GM18868 (cell line): ENCODE measurements around the gene TNNI3K.

Source experiments
- ATAC-seq: cut with Tn5 transposase; IDR thresholded peaks from one replicate; pipeline ENCODE4 v1.9.1; 2021; ENCODE audit warnings: mild to moderate bottlenecking, moderate library complexity; ENCODE audit not compliant: unreplicated experiment

Gene TNNI3K

GRCh38 chr1:74392186-74392585, 157.0 kb downstream of the TNNI3K start:
- ATAC-seq, result no peak

- ATAC-seq, result no peak
These were observed 157.7 kb downstream of the TNNI3K start for GRCh38 chr1:74392840-74393239.

- ATAC-seq, result no peak
These were observed 160.4 kb downstream of the TNNI3K start for GRCh38 chr1:74395571-74395970.

DNA sequence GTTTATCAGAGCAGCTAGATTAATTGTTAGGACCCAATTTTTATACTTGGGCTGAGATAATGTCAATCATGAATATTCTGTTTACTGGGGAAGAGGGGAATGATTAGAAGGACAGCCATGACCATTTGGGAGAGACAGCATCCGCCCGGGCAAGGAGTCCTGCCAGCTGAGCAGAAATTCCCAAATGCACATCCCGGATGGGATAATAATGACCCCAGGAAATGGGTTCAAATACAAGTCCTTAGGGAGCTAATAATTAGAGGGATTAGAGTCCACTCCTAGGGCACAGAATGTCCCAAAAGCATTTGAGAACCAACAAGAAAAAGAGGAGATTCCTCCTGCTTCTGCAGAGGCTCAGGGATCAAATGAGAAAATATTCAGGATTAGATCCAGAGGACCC, 161.3 kb downstream of the TNNI3K start:
- ATAC-seq, result no peak

DNA sequence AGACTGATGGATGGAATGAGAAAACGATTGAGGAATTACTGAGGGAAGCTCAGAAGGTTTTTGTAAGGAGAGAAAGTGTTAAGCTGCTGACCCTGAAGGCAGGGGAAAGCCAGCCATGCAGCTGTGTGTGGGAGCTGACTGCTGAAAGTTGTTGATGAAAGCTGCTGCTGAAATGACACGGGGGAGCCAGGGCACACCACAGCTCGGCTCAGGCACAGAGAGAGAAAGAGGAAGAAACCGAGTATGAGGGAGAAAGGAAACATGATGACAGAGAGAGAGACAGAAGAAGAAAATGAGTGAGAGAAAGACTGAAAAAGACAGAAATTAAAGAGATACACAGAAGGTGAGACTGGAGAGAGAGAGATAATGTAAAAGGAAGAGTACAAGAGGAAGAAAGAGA, 161.7 kb downstream of the TNNI3K start:
- peak; percentile 61 for ATAC-seq

DNA sequence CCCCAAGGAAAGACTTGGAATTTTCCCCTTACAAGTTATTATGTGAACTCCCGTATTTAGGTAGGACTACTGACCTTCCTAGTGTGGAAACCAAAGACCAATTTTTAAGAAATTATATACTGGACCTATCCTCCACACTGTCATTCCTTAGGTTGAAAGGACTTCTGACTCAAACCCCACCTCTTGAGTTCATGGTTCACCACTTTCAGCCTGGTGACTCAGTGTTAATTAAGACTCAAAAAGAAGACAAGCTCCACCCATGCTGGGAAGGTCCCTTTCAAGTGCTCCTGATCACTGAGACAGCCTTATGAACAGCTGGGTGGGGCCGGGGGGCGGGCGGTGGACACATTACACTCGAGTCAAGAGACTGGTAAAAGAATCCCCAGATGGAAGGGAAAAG, 164.1 kb downstream of the TNNI3K start:
- peak; percentile 90 for ATAC-seq

DNA sequence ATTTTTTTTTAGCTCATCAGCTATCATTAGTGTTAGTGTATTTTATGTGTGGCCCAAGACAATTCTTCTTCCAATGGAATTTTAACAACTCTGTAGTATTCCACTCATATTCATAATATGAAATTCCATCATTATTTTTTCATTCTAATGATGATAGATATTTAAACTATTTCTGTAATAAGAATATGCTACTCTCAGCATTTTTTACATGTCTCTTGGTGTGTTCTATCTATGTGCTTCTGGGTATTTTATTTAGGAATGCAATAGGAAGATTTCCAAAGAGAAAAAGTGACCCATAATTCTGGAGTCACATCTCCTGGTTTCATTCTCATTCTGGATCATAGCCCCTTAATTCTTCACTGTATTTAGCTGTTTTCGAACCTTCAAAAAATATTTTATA, 167.7 kb downstream of the TNNI3K start:
- ATAC-seq, result no peak

- ATAC-seq, result no peak
These were observed 168.4 kb downstream of the TNNI3K start for GRCh38 chr1:74403606-74404005.

DNA sequence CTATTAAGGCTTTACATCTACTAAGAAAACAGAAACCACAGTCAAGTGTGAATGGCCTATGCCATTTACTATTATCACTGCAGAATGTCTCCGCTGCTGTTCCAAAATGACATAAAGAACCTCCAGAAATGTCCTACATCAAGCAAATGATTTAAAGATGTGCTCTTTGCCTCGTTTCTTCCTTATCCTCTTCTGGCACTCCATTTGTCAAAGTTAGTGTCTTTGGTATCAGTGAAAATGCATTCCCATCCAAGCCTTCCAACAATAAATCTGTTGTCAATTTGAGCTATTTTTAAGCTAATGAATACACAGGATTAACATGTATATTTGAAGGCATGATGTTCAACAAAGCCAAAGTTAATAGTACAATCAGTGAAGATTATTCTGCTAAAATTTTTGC, 171.6 kb downstream of the TNNI3K start:
- no peak for ATAC-seq

DNA sequence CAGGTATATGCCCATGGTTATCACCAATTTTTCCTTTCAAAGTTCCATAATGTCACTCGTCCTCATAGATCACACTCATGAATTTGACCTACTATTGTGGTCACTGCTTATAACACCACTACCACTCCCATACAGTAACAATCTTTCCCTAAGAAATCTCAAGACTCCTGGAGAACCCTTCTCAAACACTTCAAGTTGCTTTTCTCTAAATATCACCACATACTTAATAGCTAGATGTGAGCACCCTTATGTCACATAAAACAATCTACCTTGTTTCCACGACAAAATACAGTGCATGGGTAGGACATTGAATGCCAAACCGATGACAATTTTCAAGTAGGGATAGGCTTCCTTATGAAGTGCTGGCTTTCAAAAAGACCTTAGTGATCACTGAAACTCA, 172.7 kb downstream of the TNNI3K start:
- ATAC-seq, result no peak

DNA sequence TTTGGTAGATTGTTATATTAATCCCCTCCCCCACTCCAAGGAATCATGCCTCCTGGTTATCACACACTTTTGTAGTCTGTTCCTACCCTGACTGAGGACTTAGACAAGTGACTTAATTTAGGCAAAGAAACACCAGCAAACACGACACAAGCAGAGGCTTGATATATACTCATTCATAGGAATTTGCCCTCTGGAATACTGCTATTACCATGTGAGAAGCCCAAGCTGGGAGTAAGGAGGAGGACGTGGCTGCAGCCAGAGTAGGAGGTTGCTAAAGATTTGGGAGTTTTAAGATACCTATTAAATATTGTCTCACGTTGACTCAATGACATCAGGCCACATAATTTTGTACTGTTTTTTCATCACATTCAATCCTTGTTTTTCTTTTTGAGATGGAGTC, 177.1 kb downstream of the TNNI3K start:
- ATAC-seq, result no peak

GRCh38 chr1:74415935-74416334, 180.7 kb downstream of the TNNI3K start:
- no peak for ATAC-seq

GRCh38 chr1:74419611-74420010, 184.4 kb downstream of the TNNI3K start:
- ATAC-seq, result no peak

DNA sequence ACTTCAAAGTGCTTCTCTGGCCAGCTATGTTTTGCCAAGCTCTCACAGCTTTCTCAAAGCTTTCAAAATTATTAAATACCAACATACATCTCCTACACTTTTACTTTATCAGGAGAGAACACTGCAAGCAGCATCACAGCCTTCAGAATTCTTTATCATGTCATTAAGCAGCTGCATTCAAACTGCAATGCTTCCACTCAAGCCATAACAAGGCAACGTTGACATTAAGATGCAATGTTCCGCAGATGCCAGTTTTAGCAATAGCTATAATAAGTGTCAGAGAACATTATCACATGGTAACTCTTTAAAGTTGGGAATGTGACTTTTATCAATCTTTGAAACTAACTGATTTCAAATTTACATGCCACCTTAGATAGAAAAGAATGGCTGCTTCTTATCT, 185.3 kb downstream of the TNNI3K start:
- no peak for ATAC-seq

DNA sequence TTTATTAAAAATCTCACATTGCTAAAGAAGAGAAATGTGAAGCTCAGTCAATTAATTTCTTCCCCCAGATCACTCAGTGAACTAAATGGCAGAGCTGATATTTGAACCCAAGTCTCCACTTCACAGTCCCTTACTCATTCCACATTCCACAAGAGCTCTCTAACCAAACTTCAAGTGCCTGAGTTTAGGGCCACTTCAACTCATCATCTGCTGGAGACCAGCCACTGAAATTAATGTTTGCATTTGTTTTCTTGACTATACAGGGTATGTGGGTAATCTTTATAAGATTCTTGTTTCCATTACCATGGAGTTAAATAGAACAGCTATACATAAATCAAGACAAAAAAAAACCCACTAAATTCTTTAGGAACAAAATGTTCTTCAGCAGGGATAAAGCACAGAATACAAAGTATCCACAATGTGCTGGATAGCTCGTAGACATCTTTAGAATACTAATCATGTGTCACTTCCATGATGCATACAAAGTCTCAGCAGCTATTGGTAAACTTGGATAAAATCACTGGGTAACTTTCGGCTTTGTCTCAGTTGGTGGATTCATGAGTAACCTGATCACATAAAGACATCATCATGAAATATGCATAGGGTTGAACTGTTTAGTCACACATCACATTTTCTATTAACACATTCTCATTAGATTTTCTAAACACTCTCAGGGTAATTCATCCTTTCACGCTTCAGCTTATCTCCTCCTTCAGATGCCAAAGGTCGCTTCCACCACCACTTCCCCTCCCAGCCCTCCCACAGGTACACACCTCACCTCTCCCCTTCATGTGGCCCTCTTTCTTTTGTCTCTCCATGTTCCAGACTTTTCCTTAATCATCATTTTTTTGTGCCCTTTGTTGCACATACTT, 187.5 kb downstream of the TNNI3K start:
- no peak for ATAC-seq

GRCh38 chr1:74423471-74423870, 188.3 kb downstream of the TNNI3K start:
- no peak for ATAC-seq

- no peak for ATAC-seq
These were observed 190.5 kb downstream of the TNNI3K start for GRCh38 chr1:74425676-74426075.

GRCh38 chr1:74426208-74426937, 191.2 kb downstream of the TNNI3K start:
- ATAC-seq, result no peak

GRCh38 chr1:74427681-74428080, 192.5 kb downstream of the TNNI3K start:
- ATAC-seq, result no peak

DNA sequence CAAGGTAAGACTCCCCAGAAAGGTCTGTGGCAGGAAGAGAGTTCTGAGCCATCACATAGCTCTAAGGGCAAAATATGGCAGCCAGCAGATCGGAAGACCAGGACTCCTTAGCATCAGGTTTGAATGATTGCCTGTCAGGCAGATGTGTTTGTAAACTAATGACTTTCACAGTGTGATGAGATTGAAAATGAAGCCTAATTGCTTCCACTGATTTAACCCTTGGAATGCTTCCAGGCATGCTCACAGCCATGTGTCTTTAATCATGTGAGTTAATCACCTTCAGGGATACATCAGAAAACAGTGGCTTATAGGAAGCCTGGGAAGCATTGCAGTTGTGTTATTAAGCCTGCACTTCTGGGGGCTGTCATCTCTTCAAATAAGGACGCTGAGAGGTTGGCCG, 194.4 kb downstream of the TNNI3K start:
- no peak for ATAC-seq

DNA sequence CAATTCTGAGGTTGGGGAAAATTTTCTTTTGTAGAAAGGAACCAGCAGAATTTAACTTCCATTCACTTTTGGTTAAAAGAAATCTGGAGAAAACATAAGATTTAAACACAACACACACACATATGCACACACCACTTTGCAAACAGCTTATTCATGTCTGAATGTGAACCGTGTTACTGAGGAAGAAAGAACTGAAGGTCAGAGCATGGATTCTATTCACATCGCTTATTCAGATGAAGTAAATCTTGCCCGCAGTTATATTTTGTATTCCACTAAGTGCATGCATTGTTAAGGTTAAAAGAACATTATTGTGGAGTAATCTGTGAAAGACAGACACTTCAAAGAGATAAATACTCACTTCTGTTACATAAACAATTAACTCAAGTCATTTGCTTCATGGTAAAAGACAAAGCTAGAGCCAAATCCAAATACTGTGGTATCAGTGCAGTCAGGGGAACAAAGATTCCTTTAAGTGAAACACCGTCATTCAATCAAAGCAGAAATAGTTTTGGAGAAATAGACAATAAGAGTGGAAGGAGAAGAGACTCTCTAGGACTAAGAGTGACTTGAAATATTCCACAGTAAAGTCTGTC, 195.3 kb downstream of the TNNI3K start:
- ATAC-seq, result no peak

GRCh38 chr1:74431531-74431930, 196.3 kb downstream of the TNNI3K start:
- no peak for ATAC-seq
